Right hindlimb (tissue), 1 donor: Measurements from ENCODE around the gene PKIG.
"Not testable (repeated sequence)": the region's sequence is repeated elsewhere in the genome, so short reads cannot be mapped to it uniquely, and the experiment has no call there.

Experiments
- DNase-seq: peaks from one replicate; pipeline ENCODE4 v3.0.0-alpha.2; 2018

The PKIG gene

GRCh38 chr20:44572551-44573500, 9.6 kb upstream of the PKIG start:
- DNase-seq: no peak

GRCh38 chr20:44573501-44573869, 8.9 kb upstream of the PKIG start:
- DNase-seq: no peak

- DNase-seq: no peak
Observed at GRCh38 chr20:44574372-44574771, 8.0 kb upstream of the PKIG start.

- no peak for DNase-seq
Observed at GRCh38 chr20:44576297-44576696, 6.1 kb upstream of the PKIG start.

GRCh38 chr20:44579313-44580081, 2.9 kb upstream of the PKIG start:
- DNase-seq: no peak

- no peak for DNase-seq
Observed at GRCh38 chr20:44580581-44581268, 1.7 kb upstream of the PKIG start.

- no peak for DNase-seq
Observed at GRCh38 chr20:44581515-44581914, 864 bp upstream of the PKIG start.

GRCh38 chr20:44583157-44583556, 778 bp downstream of the PKIG start:
- DNase-seq: no peak

- DNase-seq: no peak
Observed at GRCh38 chr20:44584162-44584561, 1.8 kb downstream of the PKIG start.

GRCh38 chr20:44585057-44585963, 2.9 kb downstream of the PKIG start:
- no peak for DNase-seq

- DNase-seq: no peak
Observed at GRCh38 chr20:44586289-44586911, 4.0 kb downstream of the PKIG start.

- no peak for DNase-seq
Observed at GRCh38 chr20:44587035-44587980, 4.9 kb downstream of the PKIG start.

- not testable (repeated sequence) for DNase-seq
Observed at GRCh38 chr20:44588321-44588720, 5.9 kb downstream of the PKIG start.

- DNase-seq: no peak
Observed at GRCh38 chr20:44589537-44589936, 7.2 kb downstream of the PKIG start.

- DNase-seq: no peak
Observed at GRCh38 chr20:44590980-44591778, 8.8 kb downstream of the PKIG start.

- DNase-seq: no peak
Observed at GRCh38 chr20:44592366-44592765, 10.0 kb downstream of the PKIG start.

- no peak for DNase-seq
Observed at GRCh38 chr20:44593751-44594150, 11.4 kb downstream of the PKIG start.

GRCh38 chr20:44594730-44595129, 12.4 kb downstream of the PKIG start:
- no peak for DNase-seq

- DNase-seq: no peak
Observed at GRCh38 chr20:44596010-44596409, 13.6 kb downstream of the PKIG start.

- DNase-seq: no peak
Observed at GRCh38 chr20:44596876-44597275, 14.5 kb downstream of the PKIG start.
